HepG2 (cell line): ENCODE results near the gene BBS9. TPM values are rescaled to one million over a fixed set of nuclear protein-coding genes. Genes with fewer than 3 reads are reported as not detected.

Source experiments
- ATAC-seq: fragments of 200-7000 bp; cut with Tn5 transposase; 3 replicates; pipeline ENCODE4 v1.9.1; 2020; ENCODE audit warnings: mild to moderate bottlenecking, moderate library complexity
- BruUV-seq: library from RNA; stranded (reverse); fragments of 400-500 nt; replicated peaks from 2 replicates; lab custom pipeline; 2021; lab: Mats Ljungman, UMichigan
- CTCF ChIA-PET: fragments of 300-600 bp; formaldehyde crosslinking; extraction: SDS; loops from one replicate; lab custom pipeline; 2021; ENCODE audit warnings: low total read pairs, inconsistent platforms, low intra/inter-chr PET ratio; lab: Yijun Ruan, JAX
- POLR2A ChIA-PET: fragments of 350-600 bp; sonication (Branson Sonifier 250); formaldehyde crosslinking; loops from one replicate; lab custom pipeline; 2020; ENCODE audit warnings: antibody characterized with exemption, inconsistent platforms; lab: Yijun Ruan, JAX
- DNase-seq: peaks from one replicate; pipeline ENCODE4 v3.0.0-alpha.2; 2015; ENCODE audit warnings: low spot score
- FAIRE-seq: peaks from 3 replicates; lab custom pipeline; 2011; peaks lifted over from hg19 to GRCh38; lab: Jason Lieb, UNC
- H2AFZ ChIP-seq: one replicate; pipeline ENCODE4 v1.6.1; 2011; ENCODE audit warnings: low read length, inconsistent platforms
- H3K27ac ChIP-seq: fragments of 300-600 bp; 3 replicates; pipeline ENCODE4 v1.8.0; 2011; ENCODE audit warnings: mixed run types, mild to moderate bottlenecking, mixed read lengths, low read length, inconsistent platforms; ENCODE audit not compliant: insufficient read depth; ENCODE audit errors: extremely low read length
- H3K27me3 ChIP-seq, 2 experiments: fragments of 200-600 bp in 1 of 2; 2 replicates in 1 of 2; 3 replicates in 1 of 2; pipeline versions ENCODE4 v1.6.0 to v1.8.0; 2011; ENCODE audit warnings: low read length in 2 of 2, mild to moderate bottlenecking in 2 of 2, moderate library complexity in 2 of 2, inconsistent platforms in 1 of 2; ENCODE audit not compliant: insufficient read depth in 2 of 2, control insufficient read depth in 1 of 2
- H3K36me3 ChIP-seq, 2 experiments: fragments of 200-600 bp in 1 of 2; replicated peaks in 1 of 2; 2 replicates in 1 of 2; 3 replicates in 1 of 2; pipeline versions ENCODE4 v1.5.1 to v1.8.0; 2011; ENCODE audit warnings: low read length in 2 of 2, inconsistent platforms in 1 of 2; ENCODE audit not compliant: insufficient read depth in 2 of 2, control insufficient read depth in 1 of 2
- H3K4me1 ChIP-seq: 2 replicates; pipeline ENCODE4 v1.5.1; 2012; ENCODE audit warnings: low read length, inconsistent platforms; ENCODE audit not compliant: insufficient read depth
- H3K4me2 ChIP-seq: 2 replicates; pipeline ENCODE4 v1.6.0; 2011; ENCODE audit warnings: low read depth, low read length, inconsistent platforms
- H3K4me3 ChIP-seq, 3 experiments: fragments of 200-600 bp in 1 of 3; sonication (generic), shearing (Covaris generic) in 1 of 3; replicated peaks in 1 of 3; 2 replicates each; pipeline ENCODE4 v1.5.1; 2011 to 2016; ENCODE audit warnings: low read length in 3 of 3, inconsistent platforms in 2 of 3, low read depth in 2 of 3, mild to moderate bottlenecking in 2 of 3, control low read depth in 1 of 3, mixed read lengths in 1 of 3; ENCODE audit not compliant: insufficient read depth in 1 of 3
- H3K79me2 ChIP-seq: one replicate; pipeline ENCODE4 v1.6.1; 2011; ENCODE audit warnings: low read length, inconsistent platforms; ENCODE audit not compliant: insufficient read depth
- H3K9ac ChIP-seq: 2 replicates; pipeline ENCODE4 v1.6.0; 2011; ENCODE audit warnings: mild to moderate bottlenecking, low read depth, low read length, inconsistent platforms; ENCODE audit not compliant: insufficient read depth
- H3K9me3 ChIP-seq: 2 replicates; pipeline ENCODE4 v1.5.1; 2012; ENCODE audit warnings: mild to moderate bottlenecking, low read length
- H4K20me1 ChIP-seq: 2 replicates; pipeline ENCODE4 v1.6.0; 2011; ENCODE audit warnings: inconsistent platforms, mild to moderate bottlenecking, low read length, moderate library complexity; ENCODE audit not compliant: insufficient read depth
- ARNTL ChIP-seq: sonication (generic); formaldehyde crosslinking; IDR thresholded peaks from 2 replicates; pipeline ENCODE4 v1.4.0; 2020; ENCODE audit warnings: mild to moderate bottlenecking, missing genetic modification reagents
- BCL6 ChIP-seq: IDR thresholded peaks from 2 replicates; pipeline ENCODE4 v1.6.1; 2016; ENCODE audit warnings: missing genetic modification reagents, missing compliant biosample characterization
- CENPX ChIP-seq: sonication (generic); formaldehyde crosslinking; IDR thresholded peaks from 2 replicates; pipeline ENCODE4 v1.9.0; 2021; ENCODE audit warnings: mild to moderate bottlenecking, missing genetic modification reagents, moderate library complexity
- KLF13 ChIP-seq: sonication (generic); formaldehyde crosslinking; IDR thresholded peaks from 2 replicates; pipeline ENCODE4 v1.4.0; 2020; ENCODE audit warnings: mild to moderate bottlenecking, missing genetic modification reagents
- NCOA1 ChIP-seq: sonication (generic); formaldehyde crosslinking; IDR thresholded peaks from 2 replicates; pipeline ENCODE4 v1.9.0; 2021; ENCODE audit warnings: missing genetic modification reagents
- NONO ChIP-seq, 2 experiments: fragments of 450-650 bp in 1 of 2; sonication (generic) in 1 of 2; formaldehyde crosslinking in 1 of 2; IDR thresholded peaks in 1 of 2; conservative IDR thresholded peaks in 1 of 2; 2 replicates each; pipeline versions ENCODE4 v1.6.1 to v1.8.0; 2017 to 2022; ENCODE audit warnings: mild to moderate bottlenecking in 1 of 2, missing genetic modification reagents in 1 of 2, moderate library complexity in 1 of 2
- NRL ChIP-seq: sonication (generic); formaldehyde crosslinking; IDR thresholded peaks from 2 replicates; pipeline ENCODE4 v1.5.0; 2020; ENCODE audit warnings: missing genetic modification reagents, mild to moderate bottlenecking, moderate library complexity, borderline replicate concordance
- SCMH1 ChIP-seq: sonication (generic); formaldehyde crosslinking; IDR thresholded peaks from 2 replicates; pipeline ENCODE4 v1.9.0; 2021; ENCODE audit warnings: missing genetic modification reagents, mild to moderate bottlenecking, borderline replicate concordance
- SP1 ChIP-seq, 2 experiments: fragments of 450-650 bp in 1 of 2; sonication (generic) in 1 of 2; formaldehyde crosslinking in 1 of 2; IDR thresholded peaks; 2 replicates each; pipeline versions ENCODE4 v1.4.0 to v1.6.1; 2016 to 2020; ENCODE audit warnings: missing genetic modification reagents in 1 of 2
- TP53 ChIP-seq: sonication (generic); formaldehyde crosslinking; conservative IDR thresholded peaks from 2 replicates; pipeline ENCODE4 v1.4.0; 2020; ENCODE audit warnings: missing genetic modification reagents
- ZNF569 ChIP-seq: sonication (generic); formaldehyde crosslinking; IDR thresholded peaks from 2 replicates; pipeline ENCODE4 v1.5.0; 2020; ENCODE audit warnings: mild to moderate bottlenecking, missing genetic modification reagents, moderate library complexity, borderline replicate concordance
- ZNF615 ChIP-seq: sonication (generic); formaldehyde crosslinking; IDR thresholded peaks from 2 replicates; pipeline ENCODE4 v1.5.0; 2020; ENCODE audit warnings: mild to moderate bottlenecking, missing genetic modification reagents, borderline replicate concordance
- ZNF775 ChIP-seq: sonication (generic); formaldehyde crosslinking; IDR thresholded peaks from 2 replicates; pipeline ENCODE4 v1.4.0; 2020; ENCODE audit warnings: missing genetic modification reagents, mild to moderate bottlenecking, moderate library complexity, borderline replicate concordance
- ZSCAN30 ChIP-seq: sonication (generic); formaldehyde crosslinking; IDR thresholded peaks from 2 replicates; pipeline ENCODE4 v1.5.0; 2020; ENCODE audit warnings: mild to moderate bottlenecking, missing genetic modification reagents
- WGBS: methylation state at CpG from one replicate; pipeline ENCODE4 v1.1.6; 2017; ENCODE audit warnings: low lambda C conversion rate; 5-methylcytosine and 5-hydroxymethylcytosine counted together
- in situ Hi-C: cut with HindIII; loops from 2 replicates; pipeline ENCODE4 v1.10.0; 2017; ENCODE audit warnings: low pct_unique_long_range_greater_than_20kb; ENCODE audit not compliant: extremely low pct_ligation_motif_present
- intact Hi-C: fragments of 100-400 bp; cut with micrococcal nuclease; formaldehyde crosslinking; loops from one replicate; pipeline ENCODE4 v1.10.0; 2022; ENCODE audit not compliant: unreplicated experiment
- polyA plus RNA-seq, 8 experiments: library from polyadenylated mRNA; depleted of rRNA in 3 of 8; stranded (reverse) in 7 of 8; unstranded in 1 of 8; fragments of >200 nt; fragmentation: Illumina TruSeq in 4 of 8; extraction: Trizol in 4 of 8; gene quantifications; 2 replicates each; pipeline versions ENCODE4 v1.2.1 to v1.2.3, GENCODE V29; 2011 to 2016; ENCODE audit warnings: low read depth in 4 of 8, missing spikeins in 1 of 8, mixed read lengths in 1 of 8; ENCODE audit not compliant: insufficient read depth in 1 of 8
- total RNA-seq, 5 experiments: library from RNA; depleted of rRNA; stranded (reverse); fragments of >200 nt; fragmentation: Illumina TruSeq; extraction: Trizol; gene quantifications; 2 replicates each; pipeline ENCODE4 v1.2.3, GENCODE V29; 2016; ENCODE audit warnings: low read depth in 1 of 5
- TF ChIP-seq, protein P1 (sequence below): sonication (generic); formaldehyde crosslinking; IDR thresholded peaks from 2 replicates; pipeline ENCODE4 v1.4.0; 2020; ENCODE audit warnings: missing genetic modification reagents, borderline replicate concordance
- TF ChIP-seq, protein P2 (sequence below): sonication (generic); formaldehyde crosslinking; IDR thresholded peaks from 2 replicates; pipeline ENCODE4 v1.8.1; 2023; ENCODE audit warnings: mild to moderate bottlenecking, missing genetic modification reagents
- TF ChIP-seq, protein P3 (sequence below): sonication (generic); formaldehyde crosslinking; IDR thresholded peaks from 2 replicates; pipeline ENCODE4 v1.4.0; 2020; ENCODE audit warnings: missing genetic modification reagents

BBS9 gene
- total and polyA plus RNA-seq, 2 of the 13 experiments (the other 11 are each of a cell fraction or from before 2014, with no cell fraction given), result 5.1 to 7.8 TPM

DNA sequence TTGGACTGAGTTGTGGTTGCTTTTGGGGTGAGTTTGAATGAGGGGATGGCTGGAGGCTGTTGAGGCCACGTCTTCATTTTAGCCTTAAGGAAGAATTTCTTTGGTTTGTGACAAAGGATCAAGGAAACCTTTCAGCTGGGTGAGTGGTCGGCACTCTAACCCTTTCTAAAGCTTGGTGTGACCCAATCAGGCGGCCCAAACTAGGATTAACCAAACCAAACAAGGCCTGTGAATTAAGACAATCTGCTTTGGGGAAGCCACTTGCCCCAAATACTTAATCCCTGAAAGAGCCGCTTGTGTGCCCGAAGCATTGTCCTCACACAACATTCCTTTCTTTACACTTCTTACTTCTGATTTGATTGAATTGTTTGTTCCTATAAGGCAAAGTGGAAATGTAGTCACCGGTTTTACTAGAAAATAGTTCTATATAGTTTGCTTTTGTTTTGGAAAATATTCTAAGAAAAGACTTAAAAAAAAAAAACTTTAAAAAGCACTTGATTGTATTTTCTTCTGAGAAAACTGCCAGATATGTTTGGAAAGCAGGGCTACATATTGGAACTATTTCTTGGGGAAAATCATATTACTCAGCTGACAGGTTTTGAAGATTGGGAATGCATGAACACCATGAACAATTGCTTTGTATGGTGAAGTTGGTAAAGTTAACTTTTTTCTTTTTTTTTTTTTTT lies 503.6 kb downstream of the BBS9 start:
- ATAC-seq (no peak), FAIRE-seq (no peak), DNase-seq (no peak)
- Histone ChIP-seq H3K4me3 (no peak overlapping the region), H3K27me3 (peaks cover 0 to 1% of the 10 kb centered on the region in 2 experiments; a peak in 1 of 5 replicates), H4K20me1 (no peaks in the 10 kb centered on the region), H3K9ac (no peak overlapping the region), H3K79me2 (no peaks in the 10 kb centered on the region), H3K27ac (no peak overlapping the region), H3K36me3 (no peaks in the 10 kb centered on the region), H3K9me3 (no peaks in the 10 kb centered on the region), H3K4me2 (no peak overlapping the region), H3K4me1 (peaks cover 2% of the 10 kb centered on the region; the same call in 1 of the 2 replicates), H2AFZ (no peak overlapping the region)
- no TSS peak for BruUV-seq
- WGBS, result 53% methylated on average over 6 of the region's 6 CpGs
- CTCF ChIA-PET, result no interaction called here
- POLR2A ChIA-PET, result no interaction called here
- intact Hi-C loops, result no loop called here
- no peak for TF ChIP-seq ZSCAN30 (CRISPR knock-in tag)
- TF ChIP-seq, protein P1, sequence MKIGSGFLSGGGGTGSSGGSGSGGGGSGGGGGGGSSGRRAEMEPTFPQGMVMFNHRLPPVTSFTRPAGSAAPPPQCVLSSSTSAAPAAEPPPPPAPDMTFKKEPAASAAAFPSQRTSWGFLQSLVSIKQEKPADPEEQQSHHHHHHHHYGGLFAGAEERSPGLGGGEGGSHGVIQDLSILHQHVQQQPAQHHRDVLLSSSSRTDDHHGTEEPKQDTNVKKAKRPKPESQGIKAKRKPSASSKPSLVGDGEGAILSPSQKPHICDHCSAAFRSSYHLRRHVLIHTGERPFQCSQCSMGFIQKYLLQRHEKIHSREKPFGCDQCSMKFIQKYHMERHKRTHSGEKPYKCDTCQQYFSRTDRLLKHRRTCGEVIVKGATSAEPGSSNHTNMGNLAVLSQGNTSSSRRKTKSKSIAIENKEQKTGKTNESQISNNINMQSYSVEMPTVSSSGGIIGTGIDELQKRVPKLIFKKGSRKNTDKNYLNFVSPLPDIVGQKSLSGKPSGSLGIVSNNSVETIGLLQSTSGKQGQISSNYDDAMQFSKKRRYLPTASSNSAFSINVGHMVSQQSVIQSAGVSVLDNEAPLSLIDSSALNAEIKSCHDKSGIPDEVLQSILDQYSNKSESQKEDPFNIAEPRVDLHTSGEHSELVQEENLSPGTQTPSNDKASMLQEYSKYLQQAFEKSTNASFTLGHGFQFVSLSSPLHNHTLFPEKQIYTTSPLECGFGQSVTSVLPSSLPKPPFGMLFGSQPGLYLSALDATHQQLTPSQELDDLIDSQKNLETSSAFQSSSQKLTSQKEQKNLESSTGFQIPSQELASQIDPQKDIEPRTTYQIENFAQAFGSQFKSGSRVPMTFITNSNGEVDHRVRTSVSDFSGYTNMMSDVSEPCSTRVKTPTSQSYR (CRISPR knock-in tag), result no peak
- no peak for TF ChIP-seq TP53 (CRISPR knock-in tag)
- TF ChIP-seq NONO (IDR thresholded peaks at IDR 0.05), result no peak
- no peak for TF ChIP-seq NONO (CRISPR knock-in tag; conservative IDR thresholded peaks at IDR 0.05)
- no peak for TF ChIP-seq NCOA1
- no peak for TF ChIP-seq KLF13 (CRISPR knock-in tag)
- TF ChIP-seq NRL (CRISPR knock-in tag), result no peak
- no peak for TF ChIP-seq ZNF775 (CRISPR knock-in tag)
- TF ChIP-seq ZNF615 (CRISPR knock-in tag), result no peak
- no peak for TF ChIP-seq ARNTL
- no peak for TF ChIP-seq SP1 (IDR thresholded peaks at IDR 0.05)
- TF ChIP-seq SP1 (CRISPR knock-in tag; IDR thresholded peaks at IDR 0.05), result no peak
- no peak for TF ChIP-seq CENPX (CRISPR knock-in tag)
- TF ChIP-seq SCMH1 (CRISPR knock-in tag), result no peak
- TF ChIP-seq, protein P2, sequence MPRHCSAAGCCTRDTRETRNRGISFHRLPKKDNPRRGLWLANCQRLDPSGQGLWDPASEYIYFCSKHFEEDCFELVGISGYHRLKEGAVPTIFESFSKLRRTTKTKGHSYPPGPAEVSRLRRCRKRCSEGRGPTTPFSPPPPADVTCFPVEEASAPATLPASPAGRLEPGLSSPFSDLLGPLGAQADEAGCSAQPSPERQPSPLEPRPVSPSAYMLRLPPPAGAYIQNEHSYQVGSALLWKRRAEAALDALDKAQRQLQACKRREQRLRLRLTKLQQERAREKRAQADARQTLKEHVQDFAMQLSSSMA (CRISPR knock-in tag), result no peak
- TF ChIP-seq, protein P3, sequence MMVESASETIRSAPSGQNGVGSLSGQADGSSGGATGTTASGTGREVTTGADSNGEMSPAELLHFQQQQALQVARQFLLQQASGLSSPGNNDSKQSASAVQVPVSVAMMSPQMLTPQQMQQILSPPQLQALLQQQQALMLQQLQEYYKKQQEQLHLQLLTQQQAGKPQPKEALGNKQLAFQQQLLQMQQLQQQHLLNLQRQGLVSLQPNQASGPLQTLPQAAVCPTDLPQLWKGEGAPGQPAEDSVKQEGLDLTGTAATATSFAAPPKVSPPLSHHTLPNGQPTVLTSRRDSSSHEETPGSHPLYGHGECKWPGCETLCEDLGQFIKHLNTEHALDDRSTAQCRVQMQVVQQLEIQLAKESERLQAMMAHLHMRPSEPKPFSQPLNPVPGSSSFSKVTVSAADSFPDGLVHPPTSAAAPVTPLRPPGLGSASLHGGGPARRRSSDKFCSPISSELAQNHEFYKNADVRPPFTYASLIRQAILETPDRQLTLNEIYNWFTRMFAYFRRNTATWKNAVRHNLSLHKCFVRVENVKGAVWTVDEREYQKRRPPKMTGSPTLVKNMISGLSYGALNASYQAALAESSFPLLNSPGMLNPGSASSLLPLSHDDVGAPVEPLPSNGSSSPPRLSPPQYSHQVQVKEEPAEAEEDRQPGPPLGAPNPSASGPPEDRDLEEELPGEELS (CRISPR knock-in tag), result no peak
- TF ChIP-seq ZNF569 (CRISPR knock-in tag), result no peak
- TF ChIP-seq BCL6, result no peak
- in situ Hi-C loops, result no loop called here
